HL-60 (cell line): ENCODE data around the gene KLHL36.

Source experiments
- CTCF ChIP-seq: IDR thresholded peaks from one replicate; pipeline ENCODE4 v1.5.1; 2011; ENCODE audit warnings: low read length, control low read depth, inconsistent platforms; ENCODE audit not compliant: insufficient read depth
- GABPA ChIP-seq: IDR thresholded peaks from 2 replicates; pipeline ENCODE4 v1.6.1; 2012; ENCODE audit warnings: low read depth
- POLR2AphosphoS5 ChIP-seq: IDR thresholded peaks from 2 replicates; pipeline ENCODE4 v1.6.1; 2012; ENCODE audit warnings: low read depth
- REST ChIP-seq: IDR thresholded peaks from 2 replicates; pipeline ENCODE4 v1.6.1; 2012; ENCODE audit warnings: low read depth; ENCODE audit not compliant: insufficient replicate concordance

GRCh38 chr16:84677849-84678248 is 29.5 kb downstream of the KLHL36 start:
- no peak for TF ChIP-seq CTCF
- TF ChIP-seq GABPA, result no peak
- TF ChIP-seq REST, result no peak
- no peak for TF ChIP-seq POLR2AphosphoS5
